NCI-H82 (cell line): ENCODE measurements around the gene GSDMA.
"Not testable (repeated sequence)": the region's sequence is repeated elsewhere in the genome, so short reads cannot be mapped to it uniquely, and the experiment has no call there.

Source experiments
- DNase-seq: peaks from one replicate; lab custom pipeline; 2025; lab: John Stamatoyannopoulos, UW

GSDMA gene

DNA sequence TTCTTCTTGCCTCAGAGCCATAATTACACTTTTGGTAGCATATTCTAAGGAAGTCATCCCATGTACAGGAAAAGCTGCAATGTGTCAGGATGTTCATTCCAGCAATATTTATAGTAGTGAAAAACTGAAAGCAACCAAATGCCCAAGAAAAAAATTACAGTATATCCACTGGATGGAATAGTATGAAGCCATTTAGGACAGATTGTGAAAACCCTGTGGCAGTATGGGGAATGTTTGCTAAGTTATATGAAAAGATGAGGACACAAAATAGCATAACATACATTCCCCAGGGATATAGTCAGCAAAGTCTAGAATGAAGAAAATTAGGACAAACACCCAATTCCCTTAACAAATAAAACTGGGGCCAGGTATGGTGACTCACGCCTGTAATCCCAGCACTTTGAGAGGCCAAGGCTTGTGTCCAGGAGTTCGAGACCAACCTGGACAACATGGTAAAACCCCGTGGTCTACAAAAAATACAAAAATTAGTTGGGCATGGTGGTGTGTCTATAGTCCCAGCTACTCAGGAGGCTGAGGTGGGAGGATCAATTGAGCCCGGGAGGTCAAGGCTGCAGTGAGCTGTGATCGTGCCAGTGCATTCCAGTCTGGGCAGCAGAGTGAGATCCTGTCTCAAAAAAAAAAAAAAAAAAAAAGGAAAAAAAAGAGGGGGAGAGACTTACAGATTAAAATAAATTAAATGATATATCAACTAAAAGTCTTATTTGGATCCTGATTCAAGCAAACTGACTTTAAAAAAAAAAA lies 33.0 kb upstream of the GSDMA start:
- DNase-seq = no peak

DNA sequence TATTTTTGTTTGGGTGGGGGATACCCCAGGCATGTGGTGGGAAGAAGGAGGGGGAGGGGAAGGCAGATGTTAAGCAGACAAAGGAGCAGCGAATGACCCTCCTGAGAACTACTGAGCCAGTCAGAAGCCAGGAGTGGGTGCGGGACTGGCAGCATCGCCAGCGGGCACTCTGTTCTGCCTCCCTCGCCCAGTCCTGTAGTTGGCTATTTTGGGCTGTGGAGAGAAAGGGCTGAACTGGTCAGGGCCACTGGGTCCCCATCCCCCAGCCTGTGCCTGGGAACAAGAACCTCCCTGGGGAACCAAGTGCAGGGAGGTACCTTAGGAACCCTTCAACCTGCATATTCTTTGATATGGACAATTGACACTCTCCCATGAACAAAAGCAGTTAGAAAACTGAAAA lies 28.9 kb upstream of the GSDMA start:
- no peak for DNase-seq

DNA sequence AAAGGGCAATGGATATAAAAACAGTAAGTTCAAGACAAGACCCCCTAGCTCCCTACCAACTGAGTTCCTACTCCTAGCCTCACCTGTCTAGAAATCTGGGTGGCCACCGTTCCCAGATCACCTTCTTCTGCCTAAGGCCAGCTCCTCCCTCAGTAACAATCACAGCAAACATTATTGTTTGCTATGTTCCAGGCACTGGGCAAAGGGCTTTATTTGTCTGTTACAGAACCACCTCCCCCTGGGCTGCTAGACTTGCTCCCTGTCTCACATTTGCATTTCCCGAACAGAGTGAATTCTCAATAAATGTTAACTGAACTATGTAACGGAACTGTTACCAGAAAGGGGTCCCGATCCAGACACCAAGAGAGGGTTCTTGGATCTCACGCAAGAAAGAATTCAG lies 28.5 kb upstream of the GSDMA start:
- no peak for DNase-seq

DNA sequence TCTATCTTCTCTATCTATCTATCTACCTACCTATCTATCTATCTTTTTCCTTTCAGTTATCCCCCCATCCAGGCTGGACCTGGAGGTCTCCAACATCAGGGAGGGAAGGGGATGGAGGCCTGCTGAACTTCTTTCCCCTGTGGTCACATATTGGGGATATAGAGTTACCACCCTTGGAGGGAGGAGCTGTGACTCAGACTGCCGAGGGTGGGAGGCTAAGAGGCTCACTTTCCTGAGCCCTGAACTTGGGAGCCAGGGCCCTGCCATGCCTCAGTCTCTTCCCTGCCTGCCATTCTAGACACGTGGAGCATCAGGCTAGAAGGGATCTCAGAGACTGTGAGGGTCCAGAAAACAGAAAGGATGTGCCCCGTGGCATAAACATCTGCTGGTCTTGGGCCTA lies 26.9 kb upstream of the GSDMA start:
- DNase-seq = no peak

DNA sequence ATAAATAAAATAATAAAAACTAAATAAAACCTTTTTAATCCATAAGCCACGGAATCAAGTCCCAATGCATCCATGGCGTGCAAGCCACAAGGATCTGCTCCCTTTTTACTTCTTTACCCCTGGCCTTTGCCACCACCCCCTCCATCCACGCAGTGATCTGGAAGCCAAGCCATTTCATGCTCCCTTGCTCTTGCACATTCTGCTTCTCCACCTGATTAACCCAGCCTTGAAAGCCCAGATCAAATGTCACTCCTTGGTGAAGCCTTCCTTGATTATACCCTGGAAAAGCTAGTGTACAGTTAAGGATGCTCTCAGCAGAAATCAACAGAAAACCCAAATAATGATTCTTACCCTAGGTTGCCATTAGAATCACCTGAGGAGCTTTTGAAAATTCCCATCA lies 25.4 kb upstream of the GSDMA start:
- DNase-seq = no peak

DNA sequence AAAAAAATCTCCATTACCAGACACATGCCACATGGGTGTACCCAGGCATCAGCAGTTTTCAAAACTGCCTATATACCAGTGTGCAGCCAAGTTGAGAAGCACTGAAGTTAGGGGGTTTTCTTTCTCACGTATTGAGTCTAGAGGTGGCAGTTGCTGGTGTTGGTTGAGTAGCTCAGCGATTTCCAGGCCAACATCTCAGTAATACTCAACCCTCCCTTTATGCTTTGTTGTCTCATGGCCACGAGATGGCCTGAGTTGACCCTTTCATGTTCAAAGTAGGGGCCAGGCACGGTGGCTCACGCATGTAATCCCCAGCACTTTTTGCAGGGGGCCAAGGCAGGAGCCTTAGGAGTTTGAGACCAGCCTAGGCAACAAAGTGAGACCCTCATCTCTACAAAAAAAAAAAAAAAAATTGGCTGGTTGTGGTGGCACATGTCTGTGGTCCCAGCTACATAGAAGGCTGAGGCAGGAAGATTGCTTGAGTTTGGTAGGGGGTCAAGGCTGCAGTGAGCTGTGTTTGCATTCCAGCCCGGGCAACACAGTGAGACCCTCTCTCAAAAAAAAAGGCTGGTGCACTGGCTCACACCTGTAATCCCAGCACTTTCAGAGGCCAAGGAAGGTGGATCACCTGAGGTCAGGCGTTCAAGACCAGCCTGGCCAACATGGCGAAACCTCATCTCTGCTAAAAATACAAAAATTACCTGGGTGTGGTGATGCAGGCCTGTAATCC lies 24.5 kb upstream of the GSDMA start:
- no peak for DNase-seq

DNA sequence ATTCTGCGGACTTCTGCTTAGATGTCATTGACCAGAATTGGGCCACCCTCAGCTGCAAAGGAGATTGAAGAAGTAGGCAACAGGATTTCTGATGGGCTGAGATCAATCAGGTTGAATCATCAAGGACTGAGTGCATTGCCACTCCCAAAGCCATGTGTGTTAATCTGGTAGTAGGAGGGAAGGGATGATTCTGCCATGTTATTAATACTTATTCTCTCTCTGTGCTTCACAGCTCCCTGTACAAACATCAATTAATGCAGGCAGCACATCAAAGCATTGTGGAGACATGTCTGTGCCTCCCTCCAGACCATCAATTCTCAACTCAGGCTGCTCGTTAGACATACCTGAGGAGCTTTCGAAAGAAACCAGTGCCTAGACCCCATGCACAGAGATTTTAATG lies 23.7 kb upstream of the GSDMA start:
- no peak for DNase-seq

DNA sequence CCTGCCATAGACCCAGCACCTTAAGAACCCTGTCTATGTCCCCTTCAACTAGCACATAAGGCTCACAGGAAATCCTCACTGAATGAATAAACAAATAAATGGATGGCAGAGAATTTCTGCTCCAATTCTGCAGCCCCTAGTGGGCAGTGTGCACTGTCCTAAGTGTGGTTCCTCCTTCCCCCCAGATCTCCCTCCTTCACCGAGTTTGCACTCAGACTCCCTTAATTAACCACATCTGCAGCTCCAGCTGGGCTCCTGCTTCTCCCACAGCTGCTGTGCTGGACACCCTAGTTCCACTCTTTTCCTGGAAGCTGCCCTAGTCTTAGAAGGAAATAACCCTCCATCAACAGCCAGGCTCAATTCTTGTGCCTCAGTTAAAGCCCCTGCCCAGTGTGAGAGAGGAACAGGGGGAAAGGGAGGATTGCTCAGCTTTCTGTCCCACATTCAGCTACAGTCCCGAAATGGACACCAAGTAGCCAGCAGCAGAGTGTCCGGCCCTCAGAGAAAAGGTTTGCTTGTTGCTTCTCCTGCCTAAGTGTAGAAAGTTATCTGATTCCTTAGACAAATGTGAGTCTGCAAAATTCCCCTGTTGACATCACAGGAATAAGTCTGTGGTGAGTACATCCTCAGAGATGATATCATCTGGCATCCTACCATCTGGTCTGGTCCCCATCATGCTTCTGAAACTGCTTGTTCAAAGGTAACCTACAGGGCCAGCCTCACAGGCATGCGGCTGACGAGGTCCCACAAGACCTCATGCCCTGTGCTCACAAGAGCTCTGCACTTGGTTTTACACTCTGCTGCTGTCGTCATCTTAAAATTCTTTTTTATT lies 23.0 kb upstream of the GSDMA start:
- DNase-seq = peak; percentile 53

DNA sequence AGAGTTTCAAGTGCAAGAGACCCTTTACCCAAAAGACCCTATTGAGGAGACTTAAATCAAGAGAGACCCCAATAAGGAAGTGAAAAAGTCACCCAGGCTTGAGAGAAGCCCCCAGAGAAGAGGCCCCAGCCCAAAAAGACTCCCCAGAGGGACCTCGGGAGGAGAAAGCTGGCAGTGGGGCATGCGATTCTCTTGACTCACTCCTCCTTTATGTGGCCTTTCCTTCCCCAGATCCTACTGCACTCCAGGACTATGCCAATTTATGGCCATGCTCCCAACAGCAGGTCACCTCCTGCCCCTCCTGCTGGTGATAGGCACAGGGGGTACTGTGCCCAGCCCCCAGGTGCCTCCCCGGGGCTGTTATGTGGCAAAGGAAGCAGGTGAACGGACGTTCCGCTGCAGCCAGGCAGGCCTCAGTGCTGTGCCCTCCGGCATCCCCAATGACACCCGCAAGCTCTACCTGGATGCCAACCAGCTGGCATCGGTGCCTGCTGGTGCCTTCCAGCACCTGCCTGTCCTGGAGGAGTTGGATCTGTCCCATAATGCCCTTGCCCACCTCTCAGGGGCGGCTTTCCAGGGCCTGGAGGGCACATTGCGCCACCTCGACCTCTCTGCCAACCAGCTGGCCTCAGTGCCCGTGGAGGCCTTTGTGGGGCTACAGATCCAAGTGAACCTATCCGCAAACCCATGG lies 19.0 kb upstream of the GSDMA start:
- no peak for DNase-seq

DNA sequence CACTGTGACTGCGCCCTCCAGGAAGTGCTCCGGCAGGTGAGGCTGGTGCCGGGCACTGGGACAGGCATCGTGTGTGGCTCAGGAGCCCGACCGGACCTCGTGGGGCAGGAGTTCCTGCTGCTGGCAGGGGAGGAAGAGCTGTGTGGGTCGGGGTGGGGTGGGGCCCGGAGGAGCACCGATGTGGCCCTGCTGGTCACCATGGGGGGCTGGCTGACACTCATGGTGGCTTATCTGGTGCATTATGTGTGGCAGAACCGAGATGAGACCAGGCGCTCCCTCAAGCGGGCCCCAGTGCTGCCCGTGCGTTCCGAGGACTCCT lies 18.5 kb upstream of the GSDMA start:
- no peak for DNase-seq

DNA sequence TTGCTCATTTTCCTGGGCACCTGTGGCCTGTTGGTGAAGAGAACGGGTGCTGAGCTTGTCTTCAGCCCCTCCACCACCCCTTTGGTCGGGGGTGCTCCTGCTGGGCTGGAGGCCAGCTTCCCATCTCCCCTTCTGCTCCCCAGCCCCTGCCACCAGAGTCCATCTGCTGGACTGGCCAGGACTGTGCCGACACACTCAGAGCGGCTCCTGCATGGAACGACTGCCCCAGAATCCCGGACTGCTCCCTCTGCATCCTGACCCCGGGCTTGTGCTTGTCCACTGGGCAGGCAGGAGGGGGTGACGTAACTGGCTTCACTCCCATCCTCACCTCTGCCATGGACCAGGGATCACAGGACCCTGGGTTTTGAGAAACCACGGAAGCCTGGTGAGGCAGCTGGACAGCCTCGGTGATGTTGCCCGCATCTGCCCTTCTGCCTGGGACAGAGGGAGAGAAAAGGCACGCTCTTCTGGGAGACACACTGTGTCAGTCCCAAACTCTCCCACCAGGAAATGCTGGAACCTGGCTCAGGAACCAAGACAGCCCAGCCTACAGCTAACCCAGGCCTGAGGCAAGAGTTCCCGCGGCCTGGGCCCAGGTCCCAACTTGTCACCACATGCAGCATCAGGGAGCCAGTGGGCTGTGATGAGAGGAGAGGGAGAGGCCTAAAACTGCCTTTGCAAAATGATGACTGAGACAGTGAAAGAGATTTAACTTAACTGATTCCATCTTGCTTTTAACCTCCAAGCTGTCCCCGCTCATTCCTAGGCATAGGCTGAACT lies 16.1 kb upstream of the GSDMA start:
- DNase-seq = no peak

DNA sequence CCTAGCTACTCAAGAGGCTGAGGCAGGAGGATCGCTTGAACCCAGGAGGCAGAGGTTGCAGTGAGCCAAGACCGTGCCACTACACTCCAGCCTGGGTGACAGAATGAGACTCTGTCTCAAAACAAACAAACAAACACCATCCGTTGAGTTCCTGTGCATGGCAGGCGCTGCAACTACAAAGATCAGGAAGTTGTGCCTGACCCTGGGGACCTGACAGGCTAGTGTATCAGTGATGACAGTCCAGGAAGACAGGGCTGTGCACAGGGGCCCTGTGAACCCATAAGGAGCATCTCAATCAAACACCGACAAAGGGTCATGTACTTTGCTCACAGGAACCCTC lies 14.3 kb upstream of the GSDMA start:
- not testable (repeated sequence) for DNase-seq

DNA sequence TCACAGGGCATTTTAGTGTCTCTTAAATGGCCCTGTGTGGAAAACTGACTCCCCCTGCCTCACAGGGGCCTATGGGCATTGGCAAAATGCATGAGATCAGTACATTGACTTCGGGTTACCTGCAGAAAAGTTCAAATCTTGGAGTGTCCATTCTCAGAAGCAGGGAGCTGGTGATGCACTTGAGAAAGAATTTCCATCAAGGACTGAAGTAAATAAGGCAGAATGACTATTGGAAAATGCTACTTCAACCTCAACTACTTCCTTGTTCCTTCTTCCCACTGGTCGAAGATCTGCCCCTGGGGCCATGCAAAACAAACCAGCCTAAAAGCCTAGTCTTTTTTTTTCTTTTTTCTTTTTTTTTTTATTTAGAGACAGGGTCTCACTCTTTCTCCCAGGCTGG lies 13.8 kb upstream of the GSDMA start:
- no peak for DNase-seq

DNA sequence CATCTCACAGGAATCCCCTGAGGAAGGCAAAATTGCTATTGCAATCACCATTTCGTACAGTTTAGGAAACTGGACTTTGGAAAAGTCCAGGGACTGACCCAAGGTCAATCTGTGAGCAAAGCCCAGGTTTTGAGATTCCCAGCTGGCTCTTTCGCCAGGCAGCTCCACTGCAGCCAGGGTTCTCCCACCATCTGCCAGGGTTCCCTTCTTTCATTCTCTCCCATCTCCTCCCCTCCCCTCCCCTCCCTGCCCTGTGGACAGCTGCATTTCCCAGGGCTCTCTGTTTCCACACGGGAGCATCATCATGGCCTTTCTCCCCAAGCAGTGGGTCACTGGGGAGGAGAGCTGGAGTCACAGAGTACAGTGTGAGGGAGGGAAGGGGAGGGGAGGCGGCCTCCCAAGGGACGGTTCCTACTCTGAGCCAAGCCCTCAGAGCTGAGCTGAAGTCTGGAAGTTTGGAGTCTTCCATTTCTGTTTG lies 11.9 kb upstream of the GSDMA start:
- DNase-seq = peak; percentile 50

DNA sequence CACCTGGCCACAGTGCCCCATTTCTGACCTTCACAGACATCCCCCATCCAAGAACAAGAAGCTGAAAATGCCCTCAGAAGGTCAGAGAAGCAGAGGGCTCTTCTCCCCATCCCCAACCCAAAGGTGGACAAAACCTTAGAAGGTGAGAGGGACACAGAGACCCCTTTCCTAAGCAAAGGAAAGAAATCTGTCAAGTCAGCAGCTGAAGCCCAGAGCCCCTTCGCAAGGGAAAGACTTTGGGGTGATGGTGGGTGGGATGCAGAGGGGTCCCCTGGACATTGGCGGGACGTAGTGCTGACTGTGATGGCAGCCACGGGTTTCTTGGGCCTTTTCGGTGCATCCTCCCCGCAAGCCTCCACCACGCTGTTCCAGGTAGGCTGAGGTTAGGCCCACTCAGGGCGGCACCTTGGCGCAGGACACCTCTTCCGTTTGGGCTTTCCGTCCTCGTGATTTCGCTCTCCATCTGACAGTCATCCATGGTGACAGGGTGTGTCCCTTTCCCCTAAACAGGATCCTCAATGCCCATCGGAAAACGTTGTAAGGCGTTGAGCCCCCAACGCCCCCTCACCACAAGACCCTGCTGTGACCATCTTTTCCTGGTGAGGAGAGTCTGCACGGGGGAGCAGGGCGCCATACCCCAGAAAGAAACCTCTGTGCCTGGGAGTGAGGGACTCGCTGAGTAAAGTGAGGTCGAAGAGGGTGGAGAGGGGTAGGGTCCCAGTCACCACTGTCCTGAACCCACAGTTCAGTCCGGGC lies 10.7 kb upstream of the GSDMA start:
- peak; percentile 47 for DNase-seq

DNA sequence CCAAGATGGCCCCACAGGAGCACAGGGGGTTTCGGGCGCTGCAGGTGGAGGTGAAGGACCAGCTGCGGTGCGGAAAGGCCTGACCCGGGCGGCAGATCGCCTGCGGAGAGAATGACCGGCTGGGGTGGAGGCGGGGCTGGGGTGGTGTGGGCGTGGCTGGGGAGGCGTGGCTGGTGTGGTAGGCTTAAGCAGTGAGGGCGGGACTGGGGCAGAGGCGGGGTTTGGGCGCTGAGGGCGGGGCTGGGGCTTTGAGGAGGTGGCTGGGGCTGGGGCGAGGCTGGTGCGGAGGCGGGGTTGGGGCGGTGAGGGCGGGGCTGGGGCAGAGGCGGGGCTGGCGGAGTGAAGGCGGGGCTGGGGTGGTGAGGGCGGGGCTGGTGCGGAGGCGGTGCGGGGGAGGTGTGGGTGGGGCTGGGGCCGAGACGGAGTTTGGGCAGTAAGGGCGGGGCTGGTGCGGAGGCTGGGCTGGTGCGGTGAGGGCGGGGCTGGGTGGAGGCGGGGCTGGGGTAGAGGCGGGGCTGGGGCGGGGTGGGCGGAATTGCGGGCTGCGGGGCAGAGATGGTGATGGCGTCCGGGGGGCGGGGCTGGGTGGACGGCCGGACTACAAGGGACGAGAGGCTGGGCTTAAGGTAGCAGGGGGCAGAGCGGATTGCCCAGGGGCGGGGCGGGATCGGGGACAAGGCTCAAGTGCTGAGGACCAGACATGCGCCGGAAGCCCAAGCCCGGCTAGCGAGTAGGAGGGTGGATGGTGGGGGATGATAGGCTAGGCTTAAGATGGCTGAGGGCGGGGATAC lies 9.9 kb upstream of the GSDMA start:
- peak; percentile 100 for DNase-seq

DNA sequence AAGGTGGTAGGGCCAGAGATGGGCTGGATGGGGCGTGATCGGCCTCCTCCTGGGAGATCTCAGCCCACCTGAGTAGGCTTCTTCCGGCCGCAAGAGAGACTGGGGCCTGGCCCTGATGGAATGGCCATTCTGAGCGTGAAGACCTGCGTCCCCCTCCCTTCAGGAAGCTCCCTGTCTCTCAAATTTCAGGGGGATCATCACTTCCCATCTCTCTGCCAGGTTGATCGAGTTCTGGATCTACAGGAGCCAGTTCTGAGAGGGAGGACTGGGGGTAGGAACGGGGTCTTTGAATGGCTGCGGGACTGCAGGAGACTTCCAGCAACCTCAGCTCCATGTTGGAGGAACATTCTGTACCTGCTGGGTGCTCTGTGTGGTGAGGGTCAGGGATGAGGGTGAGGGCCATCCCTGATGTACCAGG lies 9.3 kb upstream of the GSDMA start:
- DNase-seq = no peak

DNA sequence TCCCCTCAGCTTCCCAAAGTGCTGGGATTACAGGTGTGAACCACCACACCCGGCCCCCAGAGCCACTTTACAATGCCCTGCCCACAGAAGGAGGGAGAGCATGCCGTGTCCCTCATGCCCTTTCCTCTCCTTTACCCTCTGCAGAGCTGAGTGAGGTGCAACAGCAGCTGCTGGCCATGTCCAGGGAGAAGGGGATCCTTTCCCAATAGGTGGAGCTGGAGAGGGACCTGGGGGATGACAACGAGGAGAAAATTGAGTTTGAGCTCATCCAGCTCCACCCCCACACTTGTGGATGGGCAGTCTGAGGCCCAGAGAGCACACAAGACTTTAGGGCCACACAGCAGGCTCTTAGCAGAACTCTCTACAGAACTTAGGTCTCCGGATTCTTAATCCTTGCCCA lies 7.9 kb upstream of the GSDMA start:
- DNase-seq = peak; percentile 22

DNA sequence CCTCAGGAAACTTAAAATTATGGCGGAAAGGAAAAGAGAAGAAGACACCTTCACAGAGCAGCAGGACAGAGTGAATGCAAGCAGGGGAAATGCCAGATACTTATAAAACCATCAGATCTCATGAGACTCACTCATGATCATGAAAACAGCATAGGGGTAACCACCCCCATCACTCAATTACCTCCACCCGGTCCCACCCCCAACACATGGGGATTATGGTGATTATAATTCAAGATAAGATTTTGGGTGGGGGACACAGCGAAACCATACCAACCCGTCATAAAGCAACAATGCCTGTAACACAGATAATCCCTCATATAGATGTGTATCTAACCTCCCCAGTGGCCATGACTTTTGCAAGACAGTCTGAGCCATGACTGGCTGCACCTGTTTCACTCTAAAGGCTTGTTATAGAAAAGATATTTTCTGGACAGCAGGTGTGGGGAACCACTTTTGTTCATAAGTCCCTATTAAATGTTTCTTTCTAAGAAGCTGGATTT lies 7.0 kb upstream of the GSDMA start:
- DNase-seq = no peak

DNA sequence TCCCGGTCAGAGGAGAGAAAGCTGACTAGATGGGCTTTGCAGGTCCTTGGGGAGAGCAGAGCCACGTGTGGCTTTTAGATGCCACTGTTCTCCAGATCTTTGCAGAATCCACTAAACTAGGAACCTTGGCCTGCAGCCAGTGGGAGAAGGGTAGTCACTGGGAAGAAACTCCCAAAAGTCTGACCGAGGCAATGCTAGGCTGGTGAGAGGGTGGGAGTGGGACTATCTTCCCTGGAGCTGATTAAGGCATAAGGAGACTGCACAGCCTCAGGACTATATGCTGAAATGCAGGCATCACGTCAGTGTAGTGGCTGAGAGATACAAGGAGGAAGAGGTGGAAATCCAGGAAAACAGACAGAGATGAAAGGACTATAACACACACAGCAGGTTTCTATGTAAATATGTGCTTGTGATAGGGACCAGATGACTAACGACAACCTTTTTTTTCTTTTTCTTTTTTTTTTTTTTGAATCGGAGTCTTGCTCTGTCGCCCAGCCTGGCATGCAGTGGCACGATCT lies 2.2 kb upstream of the GSDMA start:
- no peak for DNase-seq
